GM18505 (cell line): ENCODE results near the gene DOCK1.
"Not testable (repeated sequence)": the region's sequence is repeated elsewhere in the genome, so short reads cannot be mapped to it uniquely, and the experiment has no call there.

Experiments used
- ATAC-seq: cut with Tn5 transposase; IDR thresholded peaks from one replicate; pipeline ENCODE4 v1.9.1; 2021; ENCODE audit not compliant: unreplicated experiment
- POLR2A ChIP-seq: IDR thresholded peaks from 4 replicates; pipeline ENCODE4 v1.6.1; 2011; ENCODE audit warnings: borderline replicate concordance; ENCODE audit not compliant: insufficient read depth, insufficient read length; ENCODE audit errors: extremely low read depth

Gene DOCK1

GRCh38 chr10:126926568-126926967, 21.3 kb downstream of the DOCK1 start:
- TF ChIP-seq POLR2A, result no peak
- ATAC-seq, result no peak

- no peak for TF ChIP-seq POLR2A
- ATAC-seq, result no peak
Measured at GRCh38 chr10:126927799-126928198, 22.6 kb downstream of the DOCK1 start.

GRCh38 chr10:126928274-126928673, 23.0 kb downstream of the DOCK1 start:
- TF ChIP-seq POLR2A, result no peak
- ATAC-seq, result no peak

GRCh38 chr10:126929391-126929790, 24.2 kb downstream of the DOCK1 start:
- no peak for ATAC-seq
- TF ChIP-seq POLR2A, result no peak

- no peak for TF ChIP-seq POLR2A
- ATAC-seq, result no peak
Measured at GRCh38 chr10:126930131-126930882, 25.1 kb downstream of the DOCK1 start.

- no peak for ATAC-seq
- no peak for TF ChIP-seq POLR2A
Measured at GRCh38 chr10:126930883-126931503, 25.8 kb downstream of the DOCK1 start.

- ATAC-seq, result no peak
- TF ChIP-seq POLR2A, result no peak
Measured at GRCh38 chr10:126931544-126931943, 26.3 kb downstream of the DOCK1 start.

- TF ChIP-seq POLR2A, result no peak
- ATAC-seq, result no peak
Measured at GRCh38 chr10:126932516-126932915, 27.3 kb downstream of the DOCK1 start.

- no peak for ATAC-seq
- TF ChIP-seq POLR2A, result no peak
Measured at GRCh38 chr10:126933116-126933515, 27.9 kb downstream of the DOCK1 start.

GRCh38 chr10:126935263-126935946, 30.2 kb downstream of the DOCK1 start:
- ATAC-seq, result no peak
- TF ChIP-seq POLR2A, result no peak

- no peak for TF ChIP-seq POLR2A
- ATAC-seq, result no peak
Measured at GRCh38 chr10:126937026-126937425, 31.8 kb downstream of the DOCK1 start.

GRCh38 chr10:126938121-126938520, 32.9 kb downstream of the DOCK1 start:
- not testable (repeated sequence) for ATAC-seq

GRCh38 chr10:126939706-126940105, 34.5 kb downstream of the DOCK1 start:
- ATAC-seq, result no peak
- TF ChIP-seq POLR2A, result no peak
